ENCODE results near the gene SYNC. TPM values are rescaled to one million over a fixed set of nuclear protein-coding genes. Genes with fewer than 3 reads are reported as not detected.

The SYNC gene
- total RNA-seq (10 to 100 TPM in 9 of 10 donors, 1 to 10 TPM in 1; 9.9 to 27.8 (median 17.7) TPM), polyA plus RNA-seq (10 to 100 TPM in 1 of 2 donors, 1 to 10 TPM in 1; 2.7 to 10.5 TPM)
- long read RNA-seq, donor 1, transcript SYNC-202 (5 exons, 3,398 nt): major isoform, 67 of 86 reads
- long read RNA-seq, donor 1, partial matches to known transcripts: 3 of 86 reads
- long read RNA-seq, donor 1, other reads (novel, unspliced or antisense): 15 of 86 reads
- long read RNA-seq, donor 2, transcript SYNC-202 (5 exons, 3,398 nt): major isoform, 138 of 173 reads
- long read RNA-seq, donor 2, partial matches to known transcripts: 4 of 173 reads
- long read RNA-seq, donor 2, other reads (novel, unspliced or antisense): 28 of 173 reads
- long read RNA-seq, donor 3, transcript SYNC-202 (5 exons, 3,398 nt): major isoform, 17 of 37 reads
- long read RNA-seq, donor 3, partial matches to known transcripts: 5 of 37 reads
- long read RNA-seq, donor 3, other reads (novel, unspliced or antisense): 15 of 37 reads

GRCh38 chr1:32702599-32703478, at the start of gene SYNC:
SYNC (minus strand) TSS chr1:32702770; CDS start chr1:32702660, 110 bp downstream.
- peaks cover 0 to 28% (median 0%) of the 10 kb centered on the region in 7 donors for H3K27me3 ChIP-seq
- peak; percentile 75 to 87 (median 79) for ATAC-seq
- intact Hi-C loops (cut with DNase I): loop anchor here in 1 of 10 donors (5.0 kb wide), 1 partner anchor 51 kb away; the partner anchor contains the start of genes RBBP4 and ZBTB8OS
- peaks cover 6 to 34% (median 30%) of the 10 kb centered on the region in 9 donors for H3K4me1 ChIP-seq
- H3K4me3 ChIP-seq: peak within 1 kb of the TSS; percentile 27 to 82 (median 68)
- peak; percentile 54 to 77 for DNase-seq
- no peaks in the 10 kb centered on the region for H3K9me3 ChIP-seq
- H3K27ac ChIP-seq: peak within 1 kb of the TSS; percentile 82 to 96 (median 90)
- no peak for TF ChIP-seq CTCF (IDR thresholded peaks at IDR 0.05)
- H3K36me3 ChIP-seq: no peaks in the 10 kb centered on the region
- 1% methylated on average over 68 to 70 of the region's 70 CpGs for WGBS, 2 donors

GRCh38 chr1:32749771-32750170, 47.2 kb upstream of the SYNC start:
- H3K27ac ChIP-seq: no peak overlapping the region
- WGBS, 2 donors: 82 to 93% methylated on average over 3 of the region's 3 CpGs
- no peaks in the 10 kb centered on the region for H3K9me3 ChIP-seq
- no peaks in the 10 kb centered on the region for H3K36me3 ChIP-seq
- ATAC-seq: no peak
- H3K4me1 ChIP-seq: peaks cover 0 to 17% (median 16%) of the 10 kb centered on the region in 9 donors
- no peak for TF ChIP-seq CTCF (IDR thresholded peaks at IDR 0.05)
- DNase-seq: no peak
- H3K4me3 ChIP-seq: no peak overlapping the region
- peaks cover 0 to 18% (median 0%) of the 10 kb centered on the region in 7 donors for H3K27me3 ChIP-seq
- intact Hi-C loops (cut with DNase I): no loop called here

GRCh38 chr1:32749332-32749731, 46.8 kb upstream of the SYNC start:
- ATAC-seq (no peak), DNase-seq (no peak)
- H3K36me3 ChIP-seq: no peaks in the 10 kb centered on the region
- H3K4me3 ChIP-seq: no peak overlapping the region
- peaks cover 0 to 13% (median 0%) of the 10 kb centered on the region in 7 donors for H3K27me3 ChIP-seq
- TF ChIP-seq CTCF (IDR thresholded peaks at IDR 0.05): no peak
- H3K27ac ChIP-seq: no peak overlapping the region
- no peaks in the 10 kb centered on the region for H3K9me3 ChIP-seq
- 94 to 96% methylated on average over 4 of the region's 4 CpGs for WGBS, 2 donors
- intact Hi-C loops (cut with DNase I): no loop called here
- H3K4me1 ChIP-seq: peaks cover 0 to 13% (median 12%) of the 10 kb centered on the region in 9 donors

- Histone ChIP-seq H3K27ac (no peak overlapping the region), H3K27me3 (peaks cover 0 to 9% (median 0%) of the 10 kb centered on the region in 7 donors), H3K4me1 (peaks cover 0 to 9% (median 8%) of the 10 kb centered on the region in 9 donors), H3K9me3 (no peaks in the 10 kb centered on the region), H3K36me3 (no peaks in the 10 kb centered on the region), H3K4me3 (no peak overlapping the region)
- ATAC-seq (no peak), DNase-seq (no peak)
- intact Hi-C loops (cut with DNase I): no loop called here
- no peak for TF ChIP-seq CTCF (IDR thresholded peaks at IDR 0.05)
- WGBS, 2 donors: 88 to 89% methylated on average over 8 of the region's 8 CpGs
Observed at GRCh38 chr1:32748926-32749325, 46.4 kb upstream of the SYNC start.
